T47D (cell line): Measurements from ENCODE around the gene ODAD3.
"Not testable (repeated sequence)": the region's sequence is repeated elsewhere in the genome, so short reads cannot be mapped to it uniquely, and the experiment has no call there.

Source experiments
- DNase-seq, 2 experiments: peaks; one replicate each; pipeline versions ENCODE4 v3.0.0 to v3.0.0-alpha.2; 2011 to 2012; ENCODE audit warnings: low read depth in 1 of 2, low spot score in 1 of 2
- JUND ChIP-seq: IDR thresholded peaks from 2 replicates; pipeline ENCODE4 v1.6.1; 2012; ENCODE audit warnings: low read depth
- in situ Hi-C: cut with HindIII; loops from 2 replicates; pipeline ENCODE4 v1.10.0; 2016; ENCODE audit warnings: low sequenced_read_pairs, low pct_unique_long_range_greater_than_20kb

Gene ODAD3

DNA sequence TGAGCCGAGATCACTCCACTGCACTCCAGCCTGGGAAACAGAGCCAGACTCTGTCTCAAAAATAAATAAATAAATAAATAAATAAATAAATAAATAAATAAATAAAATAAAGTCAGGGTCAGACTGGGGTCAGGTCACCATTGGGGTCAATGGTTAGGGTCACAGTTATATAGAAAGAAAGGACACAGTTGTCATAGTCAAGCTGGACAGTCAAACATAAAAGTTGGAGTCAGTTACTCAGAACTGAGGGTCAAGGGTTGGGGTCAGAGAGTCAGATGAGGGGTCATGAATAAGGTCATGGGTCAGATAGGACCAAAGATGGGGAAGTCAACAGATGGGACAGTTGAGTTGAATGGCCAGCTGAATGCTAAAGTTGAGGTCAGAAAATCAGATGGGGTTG is 34.1 kb downstream of the ODAD3 start:
- DNase-seq, result no peak
- in situ Hi-C loops, result no loop called here
- no peak for TF ChIP-seq JUND

DNA sequence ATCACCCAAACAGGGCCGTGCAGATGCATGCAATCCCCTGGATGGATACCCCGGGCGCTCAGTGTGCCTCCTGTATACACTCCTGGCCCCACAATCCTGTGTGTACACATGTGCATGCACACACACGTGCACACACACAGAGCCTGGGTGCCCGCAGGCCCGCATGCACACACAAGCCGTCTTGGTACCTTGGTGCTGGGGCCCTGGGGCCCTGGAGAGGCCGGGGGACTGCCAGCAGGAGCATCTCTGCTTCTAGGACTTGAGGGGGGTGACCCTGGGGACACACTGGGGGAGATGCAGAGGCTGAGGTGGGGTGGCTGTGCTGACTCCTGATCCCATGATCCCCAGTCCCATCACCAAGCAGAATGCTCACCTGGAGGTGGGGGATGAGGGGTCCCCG is 35.3 kb downstream of the ODAD3 start:
- DNase-seq, result no peak
- in situ Hi-C loops, result no loop called here
- no peak for TF ChIP-seq JUND

DNA sequence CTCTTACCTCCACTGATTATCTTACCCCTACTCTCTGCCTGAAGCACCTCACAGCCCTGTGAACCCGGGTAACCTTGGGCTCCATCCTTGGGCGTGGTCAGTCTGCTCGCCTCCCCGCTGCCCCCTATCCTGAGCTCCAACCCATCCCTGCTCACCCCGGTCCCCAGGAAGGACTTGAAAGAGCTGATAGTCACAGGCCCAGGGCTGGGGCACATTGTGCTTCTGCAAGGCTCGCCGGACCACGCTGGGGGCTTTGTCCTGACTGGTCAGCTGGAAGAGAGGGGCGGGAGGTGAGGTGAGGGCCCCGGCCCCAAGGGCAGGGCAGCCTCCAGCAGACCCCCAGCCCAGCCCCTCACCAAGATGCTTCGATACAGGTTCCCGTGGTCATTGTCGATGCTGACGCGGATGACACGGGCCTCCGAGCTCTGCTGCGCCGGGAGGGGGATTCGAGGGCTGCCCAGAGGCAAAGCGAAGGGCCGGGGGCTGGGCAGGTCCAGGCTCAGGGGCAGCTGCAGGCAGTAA is 37.8 kb downstream of the ODAD3 start:
- TF ChIP-seq JUND, result no peak
- no peak for DNase-seq
- in situ Hi-C loops, result no loop called here

DNA sequence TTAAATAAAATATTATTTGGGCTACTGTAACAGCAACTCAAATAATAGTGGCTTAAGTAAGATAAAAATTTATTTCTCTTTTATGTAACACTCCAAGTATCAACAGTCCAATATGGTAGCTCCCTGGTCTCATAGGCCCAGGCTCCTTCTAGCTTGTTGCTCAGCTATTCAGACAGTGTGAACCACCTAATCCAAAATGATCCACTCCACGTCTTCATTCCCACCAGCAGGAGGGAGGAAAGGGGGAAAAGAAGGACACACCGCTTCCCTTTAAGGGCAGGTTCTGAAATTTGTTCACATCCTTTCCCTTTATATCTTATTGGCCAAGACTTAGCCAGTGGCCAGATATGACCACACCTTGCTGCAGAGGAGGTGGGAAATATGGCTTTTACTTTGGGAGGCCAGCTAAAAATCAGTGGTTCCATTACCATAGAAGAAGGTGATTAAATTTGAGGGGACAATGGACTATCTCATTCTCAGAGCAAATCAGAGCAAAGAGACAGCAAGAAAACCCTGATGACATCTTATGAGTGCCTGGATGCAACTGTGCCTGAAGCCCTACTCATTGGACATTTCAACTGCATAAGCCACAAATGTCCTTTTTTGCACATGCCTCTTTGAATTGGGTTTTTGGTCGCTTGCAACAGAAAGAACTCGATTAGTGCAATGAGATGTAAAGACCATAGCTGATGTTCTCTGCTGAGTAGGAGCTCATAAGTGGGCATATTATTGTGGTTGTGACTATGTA is 43.8 kb downstream of the ODAD3 start:
- in situ Hi-C loops, result no loop called here
- no peak for DNase-seq
- no peak for TF ChIP-seq JUND

DNA sequence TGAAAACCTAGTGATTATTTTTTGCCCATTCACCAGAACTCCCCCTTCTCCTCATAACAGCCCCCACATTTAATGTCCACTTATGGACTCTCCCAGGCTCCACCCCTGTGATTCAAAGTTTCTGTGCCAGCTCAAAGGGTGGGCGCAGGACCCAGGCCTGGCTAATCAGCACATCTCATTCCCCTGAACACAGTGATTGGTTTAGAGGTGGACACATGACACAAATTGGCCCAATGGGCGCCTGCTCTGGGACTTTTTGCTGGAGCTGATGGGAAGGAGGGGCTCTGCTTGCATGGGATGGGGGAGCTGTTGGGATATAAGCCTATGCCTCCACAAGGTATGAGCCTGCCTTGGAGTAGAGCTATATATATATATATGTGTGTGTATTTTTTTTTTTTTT is 44.6 kb downstream of the ODAD3 start:
- TF ChIP-seq JUND, result no peak
- in situ Hi-C loops, result no loop called here
- DNase-seq, result no peak

DNA sequence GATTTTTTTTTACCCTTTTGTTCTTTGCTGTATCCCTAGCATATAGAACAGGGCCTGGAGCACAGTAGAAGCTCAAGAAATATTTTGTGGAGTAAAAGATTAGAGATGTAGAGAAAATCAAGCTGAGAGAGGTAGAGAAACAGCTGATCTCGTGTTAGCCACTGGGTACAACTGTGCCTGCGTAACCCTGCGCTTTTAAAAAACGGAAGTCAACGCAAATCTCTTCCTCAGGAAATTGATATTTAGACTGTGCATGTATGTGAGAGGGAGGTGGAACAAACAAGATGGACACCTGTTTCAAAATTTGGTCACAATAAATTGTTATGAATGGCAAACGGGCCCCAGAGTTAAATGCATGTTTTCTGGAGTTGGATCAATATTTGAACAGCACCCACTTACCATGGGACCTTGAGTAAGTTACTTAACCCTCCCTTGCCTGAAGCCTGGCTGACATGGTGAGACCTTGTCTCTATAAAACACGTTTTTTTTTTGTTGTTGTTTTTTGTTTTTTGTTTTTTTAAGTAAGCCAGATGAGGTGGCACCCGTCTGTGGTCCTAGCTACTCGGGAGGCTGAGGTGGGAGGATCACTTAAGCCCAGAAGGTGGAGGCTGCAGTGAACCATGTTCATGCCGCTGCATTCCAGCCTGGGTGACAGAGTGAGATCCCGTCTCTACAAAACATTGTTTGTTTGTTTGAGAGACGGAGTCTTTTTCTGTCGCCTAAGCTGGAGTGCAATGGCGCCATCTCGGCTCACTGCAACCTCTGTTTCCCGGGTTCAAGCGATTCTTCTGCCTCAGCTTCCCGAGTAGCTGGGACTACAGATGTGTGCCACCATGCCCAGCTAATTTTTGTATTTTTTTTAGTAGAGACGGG is 47.5 kb downstream of the ODAD3 start:
- TF ChIP-seq JUND, result no peak
- in situ Hi-C loops, result no loop called here
- DNase-seq, result no peak

DNA sequence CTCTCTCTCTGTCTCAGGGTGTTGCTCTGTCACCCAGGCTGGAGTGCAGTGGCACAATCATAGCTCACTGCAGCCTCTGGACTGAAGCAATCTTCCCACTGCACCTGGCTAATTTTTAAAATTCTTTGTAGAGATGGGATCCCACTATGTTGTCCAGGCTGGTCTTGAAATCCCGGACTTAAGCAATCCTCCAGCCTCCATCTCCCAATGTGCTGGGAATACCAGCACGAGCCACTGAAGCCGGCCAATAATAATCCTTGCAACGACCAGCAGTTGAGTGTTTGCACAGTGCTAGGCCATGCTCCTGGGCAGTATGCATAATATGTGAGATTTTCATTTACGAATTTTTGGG is 50.2 kb downstream of the ODAD3 start:
- in situ Hi-C loops, result no loop called here
- TF ChIP-seq JUND, result no peak
- no peak for DNase-seq

DNA sequence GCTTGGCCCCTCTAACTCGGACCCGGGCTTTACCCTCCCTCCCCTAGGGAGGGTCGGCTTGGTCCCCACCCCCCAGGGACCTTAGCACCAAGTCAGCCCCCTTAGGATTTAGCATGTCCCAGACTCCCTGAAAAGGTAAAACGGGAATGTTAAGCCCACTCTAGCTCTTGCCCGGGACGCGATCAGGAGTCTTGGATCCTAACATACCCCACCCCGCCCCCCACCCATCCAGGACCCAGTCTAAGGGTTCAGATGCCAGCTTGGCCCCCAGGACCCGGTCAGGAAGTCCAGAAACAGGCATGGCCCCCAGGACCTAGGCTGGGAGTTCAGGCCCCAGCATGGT is 51.2 kb downstream of the ODAD3 start:
- in situ Hi-C loops, result no loop called here
- no peak for DNase-seq
- TF ChIP-seq JUND, result no peak

DNA sequence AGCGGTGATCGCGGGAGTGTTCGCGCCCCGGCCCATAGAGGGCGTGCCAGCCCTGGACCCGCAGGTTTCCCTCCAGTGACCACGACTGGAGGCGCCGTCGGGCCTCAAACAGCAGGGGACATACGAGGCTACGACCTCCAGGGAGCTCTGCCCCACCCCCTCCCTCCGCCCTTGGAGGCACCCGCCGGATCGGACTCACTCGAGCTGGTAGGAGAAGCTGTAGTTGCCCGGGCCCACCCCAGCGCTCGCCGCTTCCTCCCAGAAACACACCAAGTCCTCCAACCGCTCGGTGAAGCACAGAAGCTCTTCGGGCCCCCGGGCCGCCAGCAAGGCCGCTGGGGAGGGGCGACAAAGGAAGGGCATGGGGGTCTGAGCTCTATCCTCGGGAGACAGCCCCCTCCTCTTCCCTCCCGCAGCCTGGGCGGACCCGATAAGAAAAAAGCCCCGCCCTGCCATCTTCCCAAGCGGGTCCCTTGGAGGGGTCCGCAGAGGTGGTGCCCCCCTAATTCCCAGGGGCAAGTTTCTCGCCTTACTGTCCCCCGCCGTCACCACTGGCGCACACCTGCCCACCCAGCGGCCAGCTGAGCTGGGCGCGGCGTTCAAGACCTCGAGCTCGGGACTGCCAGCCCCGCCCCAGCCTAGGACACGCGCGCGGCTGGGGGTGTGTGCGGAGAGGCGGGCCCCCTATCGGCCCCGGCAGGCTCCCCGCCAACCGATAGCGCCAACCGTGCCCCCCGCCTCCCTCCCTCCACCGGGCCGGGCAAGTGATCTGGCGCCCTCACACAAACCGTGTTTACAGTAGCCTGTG is 51.8 kb downstream of the ODAD3 start:
- DNase-seq, result peak in 1 of 2 experiments; percentile 63
- in situ Hi-C loops, result no loop called here
- TF ChIP-seq JUND, result no peak

DNA sequence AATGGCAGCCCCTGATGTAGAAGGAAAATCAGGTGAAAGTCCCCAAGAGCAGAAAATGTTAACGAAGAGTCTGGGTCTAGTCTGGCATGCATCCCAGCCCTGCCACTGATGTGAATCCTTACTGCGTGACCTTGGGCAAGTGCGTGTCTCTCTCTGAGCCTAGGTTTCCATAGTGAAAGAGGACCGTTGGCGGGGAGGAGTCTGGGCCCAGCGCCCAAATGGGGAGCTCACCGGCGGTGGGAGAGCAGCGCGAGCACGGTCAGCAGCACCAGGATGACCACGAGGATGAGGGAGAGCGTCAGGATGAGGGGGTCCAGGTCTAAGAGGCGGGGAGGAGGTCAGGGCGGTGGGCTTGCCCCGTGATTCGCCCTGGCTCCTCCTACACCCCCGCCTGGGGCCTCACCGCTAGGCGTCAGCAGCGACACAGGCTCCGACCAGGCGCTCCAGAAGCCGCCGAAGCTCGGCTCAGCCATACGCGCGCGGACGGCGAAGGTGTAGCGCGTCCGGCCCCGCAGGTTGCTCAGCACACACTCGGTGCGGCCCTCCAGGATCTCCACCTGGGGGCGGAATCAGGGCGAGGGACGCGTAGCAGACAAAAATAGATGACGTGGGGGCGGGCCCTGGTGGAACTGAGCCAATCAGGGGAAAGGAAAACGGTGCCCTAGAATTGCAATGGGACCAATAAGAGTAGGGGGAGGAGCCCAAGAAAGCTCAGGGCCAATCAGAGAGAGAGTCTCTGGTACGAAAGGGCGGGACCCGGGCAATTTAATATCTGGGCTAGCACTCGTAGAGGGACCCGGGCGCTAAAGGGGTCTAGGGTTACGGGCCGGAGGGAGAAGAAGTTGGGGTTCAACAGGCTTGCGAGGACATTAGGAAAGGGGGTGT is 54.0 kb downstream of the ODAD3 start:
- in situ Hi-C loops, result no loop called here
- DNase-seq, result peak; percentile 96 to 99
- TF ChIP-seq JUND, result no peak

DNA sequence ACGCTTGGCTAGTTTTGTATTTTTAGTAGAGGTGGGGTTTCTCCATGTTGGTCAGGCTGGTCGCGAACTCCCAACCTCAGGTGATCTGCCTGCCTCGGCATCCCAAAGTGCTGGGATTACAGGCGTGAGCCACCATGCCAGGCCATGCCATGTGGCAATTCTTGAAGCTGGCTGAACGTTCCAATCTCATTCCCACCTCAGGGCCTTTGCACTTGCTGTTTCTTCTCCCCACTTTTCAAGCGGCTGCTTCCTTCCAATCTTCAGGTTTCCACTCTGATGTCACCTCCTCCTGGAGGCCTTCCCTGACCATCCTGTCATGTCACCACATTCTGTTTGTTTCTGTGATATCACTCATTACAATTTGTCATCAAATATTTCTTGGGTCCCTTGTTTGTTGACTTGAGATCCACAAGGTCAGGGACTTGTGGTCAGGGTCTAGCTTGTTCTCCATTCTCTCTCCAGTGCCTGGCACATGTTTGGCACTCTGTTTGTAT is 55.0 kb downstream of the ODAD3 start:
- no peak for TF ChIP-seq JUND
- in situ Hi-C loops, result no loop called here
- DNase-seq, result no peak

DNA sequence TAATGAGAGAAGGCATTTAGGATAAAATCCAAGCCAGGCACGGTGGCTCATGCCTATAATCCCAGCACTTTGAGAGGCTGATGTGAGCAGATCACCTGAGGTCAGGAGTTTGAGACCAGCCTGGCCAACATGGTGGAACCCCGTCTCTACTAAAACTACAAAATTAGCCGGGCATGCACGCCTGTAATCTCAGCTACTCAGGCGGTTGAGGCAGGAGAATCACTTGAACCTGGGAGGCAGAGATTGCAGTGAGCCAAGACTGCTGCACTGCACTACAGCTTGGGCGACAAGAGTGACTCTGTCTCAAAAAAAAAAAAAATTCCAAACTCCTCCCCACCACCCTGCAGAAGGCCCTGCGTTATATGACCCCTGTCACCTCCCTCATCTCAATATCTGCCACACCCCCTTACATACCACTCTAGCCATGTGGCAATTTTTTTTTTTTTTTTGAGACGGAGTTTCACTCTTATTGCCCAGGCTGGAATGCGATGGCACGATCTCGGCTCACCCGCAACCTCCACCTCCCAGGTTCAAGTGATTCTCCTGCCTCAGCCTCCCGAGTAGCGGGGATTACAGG is 55.6 kb downstream of the ODAD3 start:
- DNase-seq, in situ Hi-C loops: not testable (repeated sequence)
